Heart left ventricle (tissue), 13 donors: ENCODE data around the gene MVB12B.

ENCODE experiments used
- POLR2A ChIP-seq, 2 donors: fragments of 450-650 bp; IDR thresholded peaks; one replicate each; pipeline ENCODE4 v1.6.1; 2017; ENCODE audit warnings: antibody characterized with exemption in 2 of 2, mild to moderate bottlenecking in 2 of 2, moderate library complexity in 2 of 2
- TF ChIP-seq, protein P1 (sequence below), 12 donors: fragments of 200-600 bp; sonication (generic) in 4 of 12; IDR thresholded peaks; one replicate each; pipeline versions ENCODE4 v1.5.0 to v1.8.0; 2018 to 2022; ENCODE audit warnings: antibody characterized with exemption in 12 of 12, mild to moderate bottlenecking in 5 of 12
- donor health status: ischemic (EF 13 %, LVEDD 7.1; RV severe dilation, severe dysfunction).
- donor health status: DM: no; HTN: yes; CAD: no.
- donor health status: DM: no; HTN: no; CAD: no.
- donor health status: ischemic (EF 25% LVEDD 6.9; RV normal size, moderate dysfunction).
- donor health status: ischemic (EF 25% LVEDD 5.7; RV mildly dilated, moderate dysfunction).
- donor health status: ischemic (EF 35%, LVEDD 5.7; RV mildly dilated, moderate dysfunction).
- donor health status: nonischemic (EF 11% LVEDD 7.7; RV severe dilation, severe dysfunction).
- donor health status: DM: yes; HTN: yes; CAD: no.
- donor health status: PGD.
- donor health status: ischemic (EF 29% LVEDD 5.4; RV normal size, mild dysfunction).
- donor health status: nonischemic (EF 23%, LVEDD 6.1; RV moderate dilation, normal function).

DNA sequence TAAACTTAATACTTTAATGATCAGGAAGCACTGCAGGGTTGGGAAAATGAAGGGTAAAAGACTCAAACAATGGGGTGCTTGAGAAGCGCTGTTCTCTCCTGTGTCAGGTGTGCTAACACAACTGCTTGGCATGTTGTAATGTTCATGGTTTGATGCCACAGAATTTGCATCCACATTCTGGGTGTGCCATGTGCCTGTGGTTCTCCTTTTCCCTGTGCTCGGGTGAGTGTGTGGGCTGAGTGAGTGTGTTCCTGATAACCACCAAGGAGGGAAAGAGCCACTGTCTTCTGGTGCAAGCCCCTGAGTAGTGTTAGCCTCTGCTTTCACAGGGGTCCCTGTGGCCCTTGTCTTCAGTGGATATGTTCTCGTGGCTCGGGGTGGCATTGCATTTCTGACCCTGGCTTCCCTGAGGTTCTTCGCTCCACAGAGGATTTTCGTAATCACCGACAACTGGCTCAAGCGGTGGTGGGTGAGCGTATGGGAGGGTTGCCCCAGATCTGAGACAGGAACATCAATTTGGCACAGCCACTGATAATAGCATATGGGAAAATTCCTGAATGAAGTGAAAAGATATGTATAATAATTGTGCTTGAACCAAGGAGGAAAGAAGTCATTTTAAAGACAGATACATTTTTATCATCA is 102.0 kb downstream of the MVB12B start:
- TF ChIP-seq, protein P1, sequence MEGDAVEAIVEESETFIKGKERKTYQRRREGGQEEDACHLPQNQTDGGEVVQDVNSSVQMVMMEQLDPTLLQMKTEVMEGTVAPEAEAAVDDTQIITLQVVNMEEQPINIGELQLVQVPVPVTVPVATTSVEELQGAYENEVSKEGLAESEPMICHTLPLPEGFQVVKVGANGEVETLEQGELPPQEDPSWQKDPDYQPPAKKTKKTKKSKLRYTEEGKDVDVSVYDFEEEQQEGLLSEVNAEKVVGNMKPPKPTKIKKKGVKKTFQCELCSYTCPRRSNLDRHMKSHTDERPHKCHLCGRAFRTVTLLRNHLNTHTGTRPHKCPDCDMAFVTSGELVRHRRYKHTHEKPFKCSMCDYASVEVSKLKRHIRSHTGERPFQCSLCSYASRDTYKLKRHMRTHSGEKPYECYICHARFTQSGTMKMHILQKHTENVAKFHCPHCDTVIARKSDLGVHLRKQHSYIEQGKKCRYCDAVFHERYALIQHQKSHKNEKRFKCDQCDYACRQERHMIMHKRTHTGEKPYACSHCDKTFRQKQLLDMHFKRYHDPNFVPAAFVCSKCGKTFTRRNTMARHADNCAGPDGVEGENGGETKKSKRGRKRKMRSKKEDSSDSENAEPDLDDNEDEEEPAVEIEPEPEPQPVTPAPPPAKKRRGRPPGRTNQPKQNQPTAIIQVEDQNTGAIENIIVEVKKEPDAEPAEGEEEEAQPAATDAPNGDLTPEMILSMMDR (IDR thresholded peaks at IDR 0.05): no peak
- TF ChIP-seq POLR2A (IDR thresholded peaks at IDR 0.05): no peak
